GOT3 (cell line): Measurements from ENCODE around the gene RPAP2.
"Not testable (repeated sequence)": the region's sequence is repeated elsewhere in the genome, so short reads cannot be mapped to it uniquely, and the experiment has no call there.

ENCODE experiments used
- DNase-seq: peaks from one replicate; lab custom pipeline; 2025; ENCODE audit warnings: mixed read lengths; lab: John Stamatoyannopoulos, UW

RPAP2 gene

DNA sequence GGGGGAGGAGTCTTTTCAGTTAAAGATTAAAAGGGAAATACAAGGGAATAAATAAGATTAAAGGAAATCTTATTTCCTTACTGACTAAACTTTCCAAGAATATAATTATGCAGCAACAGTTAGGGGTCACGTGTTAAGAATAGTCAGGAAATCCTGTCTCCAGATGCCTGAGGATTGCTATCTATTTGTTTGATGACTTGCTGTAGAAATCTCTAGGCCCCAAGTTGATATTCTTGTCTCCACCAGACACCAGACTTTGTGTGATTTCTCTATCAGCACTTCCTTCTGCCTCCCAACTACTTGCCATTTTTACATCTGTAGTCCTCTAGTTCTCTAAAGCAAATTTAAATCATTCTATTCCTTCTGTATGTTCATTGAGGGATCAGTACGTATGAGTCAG is 77.5 kb downstream of the RPAP2 start:
- no peak for DNase-seq

DNA sequence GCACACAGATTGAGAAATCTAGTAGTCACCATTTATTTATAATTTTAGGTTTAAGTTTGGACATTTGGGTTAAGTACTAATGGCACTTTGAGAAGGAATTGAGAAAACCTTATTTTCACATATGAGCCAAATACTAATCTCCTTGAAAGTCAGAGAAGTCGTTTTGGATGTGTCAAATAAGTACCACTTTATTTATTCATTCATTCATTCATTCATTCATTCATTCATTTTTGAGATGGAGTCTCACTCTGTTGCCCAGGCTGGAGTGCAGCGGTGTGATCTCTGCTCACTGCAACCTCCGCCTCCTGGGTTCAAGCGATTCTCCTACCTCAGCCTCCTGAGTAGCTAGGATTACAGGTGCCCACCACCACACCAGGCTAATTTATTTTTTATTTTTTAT is 79.1 kb downstream of the RPAP2 start:
- not testable (repeated sequence) for DNase-seq

DNA sequence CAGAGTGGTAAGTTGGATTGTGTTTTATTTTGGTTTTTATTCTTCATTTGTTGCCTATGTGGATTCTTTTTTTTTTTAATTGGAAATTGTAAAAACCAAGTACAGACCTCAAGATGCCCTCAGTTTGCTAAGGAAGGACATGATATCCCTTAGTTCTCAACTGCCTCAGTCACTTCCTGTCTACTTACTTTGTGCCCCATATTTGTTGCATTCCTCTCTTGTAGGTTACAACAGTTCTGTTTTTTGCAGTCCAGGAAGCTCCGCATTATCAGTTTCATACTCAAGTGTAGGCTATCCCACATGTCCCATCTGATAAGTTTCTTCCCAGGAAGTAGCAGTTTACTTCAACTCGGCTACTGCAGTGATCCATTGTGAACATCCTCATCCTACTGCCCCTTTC is 82.0 kb downstream of the RPAP2 start:
- no peak for DNase-seq

DNA sequence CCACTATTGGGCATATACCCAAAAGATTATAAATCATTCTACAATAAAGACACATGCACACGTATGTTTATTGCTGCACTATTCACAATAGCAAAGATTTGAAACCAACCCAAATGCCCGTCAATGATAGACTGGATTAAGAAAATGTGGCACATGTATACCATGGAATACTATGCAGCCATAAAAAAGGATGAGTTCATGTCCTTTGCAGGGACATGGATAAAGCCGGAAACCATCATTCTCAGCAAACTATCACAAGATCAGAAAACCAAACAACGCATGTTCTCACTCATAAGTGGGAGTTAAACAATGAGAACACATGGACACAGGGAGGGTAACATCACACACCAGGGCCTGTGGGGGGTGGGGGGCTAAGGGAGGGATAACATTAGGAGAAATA is 95.1 kb downstream of the RPAP2 start:
- DNase-seq = not testable (repeated sequence)

DNA sequence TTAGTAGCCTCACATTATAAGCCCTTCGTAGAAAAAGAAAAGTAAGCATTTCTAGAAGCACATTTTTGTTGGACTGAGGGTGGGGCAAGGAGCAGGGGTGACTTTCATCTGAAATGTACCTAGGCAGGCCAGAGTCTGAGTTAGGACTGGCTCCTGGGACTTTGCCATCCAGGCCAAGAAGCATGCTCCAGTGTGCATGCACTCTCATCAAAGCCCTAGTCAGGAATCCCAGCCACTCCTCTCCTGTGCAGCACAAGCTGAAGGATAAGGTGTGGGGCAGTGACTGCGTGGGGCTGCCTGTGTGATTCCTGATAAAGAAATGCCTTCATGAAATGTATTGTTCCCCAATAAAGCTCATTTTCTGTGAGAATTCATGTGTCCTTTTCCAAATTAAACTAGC is 99.7 kb downstream of the RPAP2 start:
- DNase-seq = no peak

DNA sequence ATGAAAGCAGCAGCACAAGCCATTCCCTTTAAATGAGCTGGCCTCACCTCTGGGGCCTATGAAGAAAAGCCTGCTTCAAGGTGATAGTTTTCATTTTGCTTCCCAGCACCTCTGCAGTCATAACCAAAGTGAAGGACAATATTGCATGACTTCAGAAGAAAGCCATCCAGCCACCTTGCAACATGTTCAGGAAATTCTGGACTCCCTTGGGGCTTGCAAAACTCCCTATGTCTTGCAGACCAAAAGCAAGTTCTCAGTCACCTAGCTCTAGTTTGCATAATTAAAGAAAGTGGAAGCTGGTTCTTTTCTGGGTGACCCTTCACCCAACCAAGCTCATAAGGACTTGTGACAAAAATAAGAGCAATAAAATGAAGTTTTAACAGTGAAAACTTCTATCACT is 100.2 kb downstream of the RPAP2 start:
- no peak for DNase-seq

DNA sequence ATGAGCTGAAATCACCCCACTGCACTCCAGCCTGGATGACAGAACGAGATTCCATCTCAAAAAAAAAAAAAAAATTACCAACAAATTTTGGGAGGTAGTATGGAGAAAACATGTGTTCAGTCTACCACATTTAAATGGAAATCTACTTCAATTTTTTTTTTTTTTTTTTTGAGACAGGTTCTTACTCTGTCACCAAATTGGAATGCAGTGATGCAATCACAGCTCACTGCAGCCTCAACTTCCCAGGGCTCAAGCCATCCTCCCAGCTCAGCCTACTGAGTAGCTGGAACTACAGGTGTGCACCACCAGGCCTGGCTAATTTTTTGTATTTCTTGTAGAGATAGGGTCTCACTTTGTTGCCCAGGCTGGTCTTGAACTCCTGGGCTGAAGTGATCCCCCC is 105.8 kb downstream of the RPAP2 start:
- no peak for DNase-seq

DNA sequence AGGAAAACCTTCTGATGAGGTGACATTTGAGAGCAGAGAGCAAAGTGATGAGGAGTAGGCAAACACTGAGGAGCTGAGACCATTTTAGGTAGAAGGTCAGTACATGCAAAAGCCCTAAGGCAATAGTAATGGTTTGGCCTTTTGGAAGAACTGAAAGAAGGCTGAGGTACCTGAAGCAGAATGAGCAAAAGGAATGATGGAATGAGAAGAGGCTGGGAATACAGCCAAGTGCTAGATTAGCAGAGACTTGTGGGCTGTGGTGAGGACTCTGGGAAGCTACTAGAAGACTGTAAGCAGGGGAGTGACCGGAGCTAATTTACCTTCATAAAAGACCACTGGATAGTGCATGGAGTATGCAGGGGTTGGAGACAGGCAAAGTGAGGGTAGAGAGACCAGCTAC is 110.0 kb downstream of the RPAP2 start:
- DNase-seq = no peak

DNA sequence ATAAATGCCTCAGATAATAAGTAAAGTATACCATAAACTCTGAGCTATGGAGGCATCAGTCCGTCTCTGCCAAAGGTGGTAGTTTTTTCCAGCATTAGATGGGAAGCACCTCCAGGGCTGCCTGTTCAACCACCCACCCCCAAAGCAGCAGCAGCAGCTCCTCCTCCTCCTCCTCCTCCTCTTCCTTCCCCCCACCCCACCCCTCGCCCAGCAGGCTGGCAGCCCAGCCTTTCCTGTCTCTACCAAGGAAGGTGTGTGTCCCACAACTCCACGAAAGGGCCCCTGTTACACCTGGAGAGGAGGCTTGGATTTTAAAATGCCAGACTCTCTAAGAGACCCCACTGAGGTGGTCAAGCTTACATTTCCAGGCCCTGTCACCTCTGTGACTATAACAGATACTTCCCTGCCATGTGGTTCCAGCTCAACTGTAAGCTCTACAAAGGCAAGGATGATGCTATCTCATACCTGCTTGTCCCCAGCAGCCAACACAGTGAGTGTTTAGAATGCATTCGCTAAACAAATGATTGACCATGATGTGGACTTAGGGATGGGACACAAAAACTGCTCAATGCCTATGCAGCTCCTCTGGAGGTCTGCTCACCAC is 111.2 kb downstream of the RPAP2 start:
- DNase-seq = no peak

DNA sequence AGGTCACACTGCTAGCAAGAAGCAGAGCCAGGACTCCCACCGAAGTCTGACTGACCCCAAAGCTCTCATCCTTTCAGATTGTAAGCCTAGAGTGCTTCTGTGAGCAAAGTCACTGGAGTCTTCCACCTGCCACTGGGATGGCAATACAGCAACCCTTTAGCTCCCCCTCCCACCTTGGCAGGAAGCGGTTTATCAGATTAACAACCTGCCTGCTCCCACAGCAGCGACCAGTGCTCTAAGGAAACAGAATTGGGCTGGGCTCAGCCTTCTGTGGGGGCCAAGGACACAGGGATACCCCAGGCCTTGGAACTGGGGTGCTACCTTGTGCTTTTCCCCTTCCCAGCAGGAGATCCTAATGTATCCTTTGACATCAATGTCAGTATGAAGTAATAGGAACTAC is 111.8 kb downstream of the RPAP2 start:
- no peak for DNase-seq

DNA sequence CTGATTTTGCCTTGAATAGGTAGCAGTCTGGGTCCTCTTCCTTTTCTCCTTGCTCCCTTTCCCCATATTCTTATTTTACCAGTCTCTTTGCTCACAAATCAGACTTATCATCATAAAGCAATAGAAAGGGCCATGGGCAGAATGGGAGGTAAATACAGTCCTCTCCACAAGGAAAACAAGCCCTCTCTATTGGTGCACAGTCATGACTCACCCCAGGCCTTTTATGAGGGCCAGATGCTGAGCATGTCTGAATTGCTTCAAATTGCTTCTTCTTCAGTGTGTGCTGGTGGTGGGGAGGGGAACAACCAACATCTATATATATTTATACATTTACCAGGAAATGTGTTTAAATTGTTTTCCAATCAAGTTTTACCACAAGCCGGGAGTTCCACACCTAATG is 112.7 kb downstream of the RPAP2 start:
- no peak for DNase-seq

DNA sequence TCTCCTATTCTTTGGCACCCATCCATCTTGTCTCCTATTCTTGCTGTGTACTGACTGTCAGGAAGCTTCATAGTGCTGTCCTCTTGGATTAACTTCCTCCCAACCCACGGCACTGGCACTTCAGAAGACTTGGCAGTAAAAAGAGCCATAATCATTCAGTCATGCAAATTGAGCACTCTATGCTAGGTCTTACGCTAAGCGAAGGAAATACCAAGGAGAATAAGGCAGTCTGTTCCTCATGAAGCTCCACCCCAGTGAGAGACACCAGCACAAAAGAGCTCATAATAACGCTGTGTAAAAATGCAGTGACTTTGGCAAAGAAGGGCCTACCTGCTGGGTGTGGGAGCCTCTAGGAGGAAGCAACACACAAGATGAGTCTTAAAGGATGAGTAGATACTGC is 120.8 kb downstream of the RPAP2 start:
- DNase-seq = no peak

DNA sequence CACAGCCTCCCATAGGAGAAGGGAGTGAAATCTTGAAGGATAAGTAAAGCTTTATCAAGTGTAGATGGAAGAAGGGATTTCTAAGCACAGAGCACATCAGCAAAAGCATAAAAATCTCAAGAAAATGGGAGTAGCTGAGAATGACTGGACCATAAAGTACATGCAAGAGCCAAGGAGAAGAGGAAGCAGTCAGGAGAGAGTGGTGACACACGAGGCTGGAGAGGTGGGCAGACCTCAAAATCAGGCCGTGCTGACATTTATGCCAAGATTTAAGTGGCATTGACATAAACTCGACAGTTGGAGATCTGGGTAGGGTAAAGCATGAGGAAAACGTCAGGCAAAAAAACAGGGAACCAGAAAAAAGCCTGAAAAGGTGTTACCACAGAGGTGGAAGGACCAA is 125.5 kb downstream of the RPAP2 start:
- no peak for DNase-seq

DNA sequence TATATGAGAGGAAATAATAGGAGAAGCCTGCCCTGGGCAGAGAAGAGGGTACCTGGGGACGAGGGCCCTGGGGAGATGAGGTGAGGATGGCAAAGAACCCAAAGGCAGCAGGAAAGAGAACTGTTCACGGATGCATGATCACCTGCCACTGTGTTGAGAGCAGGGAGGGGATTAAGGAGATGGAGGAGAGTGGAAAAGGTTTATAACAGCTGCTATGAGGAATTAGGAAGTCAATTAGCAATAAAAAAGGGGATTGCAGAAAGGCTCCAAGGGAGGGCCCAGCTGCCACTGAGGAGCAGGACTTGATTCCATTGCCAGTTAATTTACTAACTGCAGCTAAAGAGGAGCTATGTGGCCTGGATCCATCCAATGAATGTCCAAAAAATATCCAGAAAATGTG is 126.8 kb downstream of the RPAP2 start:
- DNase-seq = no peak

DNA sequence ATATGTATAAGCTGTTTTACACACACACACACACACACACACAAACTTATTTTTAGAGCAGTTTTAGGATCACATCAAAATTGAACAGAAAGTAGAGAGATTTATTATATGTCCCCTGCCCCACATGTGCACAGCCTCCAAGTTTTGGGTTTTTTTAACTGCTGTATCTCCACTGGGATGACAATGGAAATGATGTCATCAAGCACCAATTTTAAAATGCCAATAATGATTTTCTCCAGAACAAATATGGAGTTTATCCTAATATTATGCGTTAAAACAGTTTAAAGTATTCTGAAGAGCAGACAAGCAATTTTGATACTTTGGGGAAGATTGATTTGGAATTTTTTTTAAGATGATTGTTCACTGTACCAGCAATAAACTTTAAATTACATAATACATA is 131.2 kb downstream of the RPAP2 start:
- no peak for DNase-seq

DNA sequence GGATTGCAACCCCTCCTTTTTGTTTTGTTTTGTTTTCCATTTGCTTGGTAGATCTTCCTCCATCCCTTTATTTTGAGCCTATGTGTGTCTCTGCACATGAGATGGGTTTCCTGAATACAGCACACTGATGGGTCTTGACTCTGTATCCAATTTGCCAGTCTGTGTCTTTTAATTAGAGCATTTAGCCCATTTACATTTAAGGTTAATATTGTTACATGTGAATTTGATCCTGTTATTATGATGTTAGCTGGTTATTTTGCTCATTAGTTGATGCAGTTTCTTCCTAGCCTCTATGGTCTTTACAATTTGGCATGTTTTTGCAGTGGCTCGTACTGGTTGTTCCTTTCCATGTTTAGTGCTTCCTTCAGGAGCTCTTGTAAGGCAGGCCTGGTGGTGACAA is 135.7 kb downstream of the RPAP2 start:
- not testable (repeated sequence) for DNase-seq

DNA sequence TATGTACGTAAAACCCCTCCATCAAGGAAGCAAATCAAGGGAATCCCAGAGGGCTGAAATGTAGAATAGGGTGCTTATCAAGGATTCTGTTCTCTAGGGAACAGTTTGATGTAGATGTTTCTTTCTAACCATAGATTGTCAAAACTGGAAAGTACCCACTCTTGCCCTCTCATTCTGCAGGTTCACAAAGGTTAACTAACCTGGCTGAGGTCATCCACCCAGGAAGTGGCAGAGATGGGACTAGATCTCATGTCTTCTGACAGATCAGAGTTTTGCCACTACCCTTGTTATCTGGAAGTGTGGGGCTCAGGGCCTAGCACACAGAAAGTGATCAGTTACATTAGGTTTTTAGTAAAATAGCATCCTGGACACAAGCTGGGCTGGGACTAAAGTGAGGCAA is 140.4 kb downstream of the RPAP2 start:
- no peak for DNase-seq

DNA sequence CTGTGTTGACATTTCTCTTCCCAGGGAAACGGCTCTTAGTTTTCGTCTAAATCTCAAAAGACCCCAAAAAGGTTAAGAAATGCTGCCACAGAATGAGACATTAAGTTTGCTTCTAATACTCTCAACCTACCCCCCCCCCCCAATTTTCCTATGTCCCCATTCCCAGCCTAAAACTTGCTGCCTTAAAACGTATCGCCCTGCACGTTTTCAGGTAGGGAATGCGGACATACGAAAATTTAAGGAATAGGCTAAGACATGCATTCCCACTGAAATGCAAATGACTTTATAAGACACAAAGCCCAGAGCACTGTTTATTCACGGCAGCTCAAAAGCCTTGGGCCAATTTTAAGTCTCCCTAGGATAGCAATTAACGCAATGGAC is 142.4 kb downstream of the RPAP2 start:
- no peak for DNase-seq

DNA sequence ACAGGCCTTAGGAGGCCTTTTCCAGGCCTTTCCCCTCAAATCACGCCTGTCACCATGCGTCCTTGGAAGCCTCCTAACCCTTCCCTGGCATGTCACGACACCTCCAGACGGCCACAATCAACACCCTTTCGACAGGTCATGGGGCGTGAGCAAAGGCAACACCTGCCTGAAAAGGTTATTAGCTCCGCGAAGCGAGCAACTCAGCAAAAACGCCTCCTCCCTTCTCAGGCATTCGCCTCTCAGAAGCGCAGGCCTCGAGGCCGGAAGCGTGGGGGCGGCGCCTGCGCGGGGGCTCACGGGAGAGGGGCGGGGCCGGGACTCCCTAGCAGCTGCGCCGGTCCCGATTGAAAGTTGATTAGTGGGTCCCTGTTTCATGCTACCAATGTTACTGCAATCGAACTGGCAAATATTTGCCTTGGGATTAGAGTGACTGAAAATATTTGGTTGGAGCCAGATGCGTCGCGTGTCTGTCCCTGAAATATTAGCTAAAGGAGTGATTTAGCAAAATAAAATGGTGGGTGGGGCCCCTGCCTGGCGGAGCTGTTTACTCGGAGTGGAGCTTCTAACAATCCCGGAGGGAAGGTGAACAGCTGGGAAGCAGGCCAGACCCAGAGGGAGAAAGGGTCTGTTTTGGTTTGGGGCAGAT is 143.0 kb downstream of the RPAP2 start:
- DNase-seq = no peak

DNA sequence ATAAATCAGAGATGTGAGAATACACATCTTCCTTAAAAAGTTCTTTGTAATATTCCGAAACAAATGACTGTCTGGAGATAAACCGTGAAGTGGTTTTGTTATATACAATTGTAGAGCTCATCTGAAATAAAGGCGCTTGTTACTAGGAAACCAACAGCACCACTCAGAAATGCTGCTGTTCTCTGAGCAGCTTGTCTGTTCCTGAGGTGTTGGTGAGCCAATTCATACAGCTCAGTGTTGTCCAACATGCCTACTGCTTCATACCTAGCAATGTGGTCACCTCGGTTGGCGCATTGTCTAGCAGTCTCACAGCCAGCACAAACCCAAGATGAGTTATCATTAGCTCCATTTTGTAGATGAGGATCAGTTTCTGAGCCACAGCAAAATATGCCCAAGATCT is 143.5 kb downstream of the RPAP2 start:
- DNase-seq = no peak

DNA sequence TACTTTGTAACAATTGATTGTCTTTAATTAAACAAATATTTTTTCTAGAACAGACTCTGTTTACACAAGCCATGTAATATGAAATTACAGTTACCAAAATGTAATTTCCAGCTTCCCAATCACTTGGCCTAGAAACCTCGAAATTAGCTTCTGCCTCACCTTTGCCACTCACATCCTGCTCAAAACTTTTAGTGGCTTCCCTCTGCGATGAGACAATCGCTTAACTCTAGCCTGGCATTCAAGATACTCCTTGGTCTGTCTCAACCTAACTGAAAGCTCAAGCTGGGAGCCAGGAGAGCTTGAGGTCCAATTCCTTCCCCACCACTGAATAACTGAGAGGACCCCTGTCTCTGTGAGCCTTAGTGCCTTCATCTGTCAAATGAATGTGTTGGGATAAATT is 145.0 kb downstream of the RPAP2 start:
- DNase-seq = no peak

DNA sequence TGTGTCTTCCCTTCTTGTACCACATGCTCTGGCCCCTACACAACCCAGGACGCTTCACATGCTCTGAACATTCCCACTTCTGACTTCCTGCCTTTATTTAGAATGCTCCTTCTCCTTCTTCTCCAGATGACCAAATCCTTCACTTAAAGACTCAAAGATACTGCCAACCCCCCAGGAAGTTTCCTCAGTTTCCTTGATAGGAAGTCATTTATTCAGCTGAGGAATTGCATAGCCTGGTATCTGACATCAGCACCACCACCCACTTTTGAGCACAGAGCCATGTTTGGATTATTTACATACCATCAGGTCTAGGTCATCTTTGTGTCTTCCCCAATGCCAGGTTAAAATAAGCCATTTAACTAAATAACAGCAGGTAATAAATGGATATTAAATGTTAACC is 145.5 kb downstream of the RPAP2 start:
- DNase-seq = no peak

DNA sequence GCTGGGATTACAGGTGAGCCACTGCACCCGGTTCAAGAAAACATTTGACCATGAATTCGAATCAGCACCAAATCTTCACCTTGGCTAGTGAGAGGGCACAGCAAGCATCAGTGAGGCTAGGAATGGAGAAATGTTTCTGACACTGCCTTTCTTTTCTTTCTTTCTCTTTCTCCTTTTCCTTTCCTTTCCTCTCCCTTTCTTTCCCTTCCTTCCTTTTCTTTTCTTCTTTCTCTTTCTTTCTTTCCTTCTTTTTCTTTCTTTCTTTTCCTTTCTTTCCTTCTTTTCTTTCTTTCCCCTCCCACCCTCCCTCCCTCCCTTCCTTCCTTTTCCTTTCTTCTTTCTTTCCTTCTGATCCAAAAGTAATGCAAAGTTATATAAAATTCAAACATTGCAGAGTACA is 147.0 kb downstream of the RPAP2 start:
- no peak for DNase-seq

DNA sequence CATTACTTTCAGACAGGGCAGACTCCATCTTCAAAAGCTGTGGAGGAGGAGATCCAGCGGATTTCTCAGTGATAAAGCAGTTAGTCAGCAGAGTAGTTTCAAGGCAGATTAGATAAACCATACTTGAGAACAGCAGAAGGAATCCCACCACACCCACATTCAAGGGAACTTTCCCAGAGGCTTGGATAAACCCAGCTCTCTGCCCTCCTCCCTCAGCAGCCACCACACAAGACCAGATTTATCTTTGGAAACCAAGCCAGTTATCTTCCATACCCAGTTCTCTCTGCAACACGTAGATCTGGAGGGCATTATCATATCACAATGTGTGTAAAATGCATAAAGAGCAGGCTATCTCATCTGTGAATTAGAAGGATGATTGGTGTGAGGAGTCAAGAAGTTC is 147.7 kb downstream of the RPAP2 start:
- no peak for DNase-seq
